Measurements from ENCODE around the gene CD8B2.
"Not testable (repeated sequence)": the region's sequence is repeated elsewhere in the genome, so short reads cannot be mapped to it uniquely, and the experiment has no call there.

DNA sequence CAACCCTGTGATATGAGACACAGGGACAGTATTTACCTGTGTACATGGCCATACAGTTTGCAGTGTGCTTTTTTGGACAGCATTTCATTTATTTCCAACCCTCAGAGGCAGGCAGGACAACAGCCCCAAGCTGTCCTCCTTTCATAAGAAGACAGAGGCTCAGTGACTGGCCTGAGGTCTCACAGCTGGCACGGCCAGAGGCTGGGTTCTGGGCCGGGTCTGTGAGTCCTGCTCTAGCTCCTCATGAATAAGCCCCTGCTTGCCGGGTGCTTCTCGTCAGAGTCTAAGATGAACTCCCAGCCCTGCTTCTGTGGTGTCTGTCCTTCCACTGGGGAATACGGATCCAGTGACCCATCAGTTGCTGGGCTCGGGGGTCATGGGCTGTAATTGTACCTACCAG is 2.5 kb downstream of the CD8B2 start:
- TF ChIP-seq POLR2A, POLR2AphosphoS5 (IDR thresholded peaks at IDR 0.05; ENCODE audit: low read depth, low read length): not testable (repeated sequence)

All from GM12891 (cell line).